HepG2 (cell line): ENCODE measurements around the gene AHSP. TPM values are rescaled to one million over a fixed set of nuclear protein-coding genes. Genes with fewer than 3 reads are reported as not detected.

Experiments
- FOXA3 ChIP-seq: IDR thresholded peaks from 2 replicates; pipeline ENCODE4 v1.6.1; 2016; ENCODE audit warnings: missing genetic modification reagents, missing compliant biosample characterization
- KAT2B ChIP-seq: fragments of 150-350 bp; IDR thresholded peaks from 2 replicates; pipeline ENCODE4 v1.6.1; 2014; ENCODE audit warnings: low read depth, low read length, borderline replicate concordance
- PITX1 ChIP-seq: sonication (generic); formaldehyde crosslinking; IDR thresholded peaks from 2 replicates; pipeline ENCODE4 v1.5.1; 2020; ENCODE audit warnings: mild to moderate bottlenecking, missing genetic modification reagents
- RARG ChIP-seq: sonication (generic); formaldehyde crosslinking; IDR thresholded peaks from 2 replicates; pipeline ENCODE4 v1.4.0; 2020; ENCODE audit warnings: low read depth, mild to moderate bottlenecking, missing genetic modification reagents
- RELA ChIP-seq: sonication (generic); formaldehyde crosslinking; IDR thresholded peaks from 2 replicates; pipeline ENCODE4 v1.4.0; 2020; ENCODE audit warnings: missing genetic modification reagents
- SRSF4 ChIP-seq: fragments of 200-400 bp; formaldehyde crosslinking; IDR thresholded peaks from one replicate; pipeline ENCODE4 v1.6.1; 2018; ENCODE audit warnings: mild to moderate bottlenecking, low read depth, low read length, moderate library complexity; ENCODE audit not compliant: poor library complexity, severe bottlenecking
- ZMAT5 ChIP-seq: sonication (generic); formaldehyde crosslinking; IDR thresholded peaks from 2 replicates; pipeline ENCODE4 v1.5.0; 2020; ENCODE audit warnings: mild to moderate bottlenecking, low read depth, missing genetic modification reagents, borderline replicate concordance
- ZNF10 ChIP-seq: sonication (generic); formaldehyde crosslinking; IDR thresholded peaks from 2 replicates; pipeline ENCODE4 v1.4.0; 2020; ENCODE audit warnings: mild to moderate bottlenecking, low read depth, missing genetic modification reagents, borderline replicate concordance
- ZNF142 ChIP-seq: sonication (generic); formaldehyde crosslinking; IDR thresholded peaks from 2 replicates; pipeline ENCODE4 v1.4.0; 2020; ENCODE audit warnings: missing genetic modification reagents
- ZNF550 ChIP-seq: sonication (generic); formaldehyde crosslinking; IDR thresholded peaks from 2 replicates; pipeline ENCODE4 v1.4.0; 2020; ENCODE audit warnings: mild to moderate bottlenecking, missing genetic modification reagents, borderline replicate concordance
- ZNF768 ChIP-seq: sonication (generic); formaldehyde crosslinking; IDR thresholded peaks from 2 replicates; pipeline ENCODE4 v1.4.0; 2020; ENCODE audit warnings: missing genetic modification reagents
- ZNF770 ChIP-seq: sonication (generic); formaldehyde crosslinking; IDR thresholded peaks from 2 replicates; pipeline ENCODE4 v1.5.0; 2020; ENCODE audit warnings: mild to moderate bottlenecking, missing genetic modification reagents
- ZSCAN5A ChIP-seq: sonication (generic); formaldehyde crosslinking; IDR thresholded peaks from 2 replicates; pipeline ENCODE4 v1.8.0; 2022; ENCODE audit warnings: mild to moderate bottlenecking, missing genetic modification reagents, borderline replicate concordance
- polyA plus RNA-seq, 8 experiments: library from polyadenylated mRNA; depleted of rRNA in 3 of 8; stranded (reverse) in 7 of 8; unstranded in 1 of 8; fragments of >200 nt; fragmentation: Illumina TruSeq in 4 of 8; extraction: Trizol in 4 of 8; gene quantifications; 2 replicates each; pipeline versions ENCODE4 v1.2.1 to v1.2.3, GENCODE V29; 2011 to 2016; ENCODE audit warnings: low read depth in 4 of 8, missing spikeins in 1 of 8, mixed read lengths in 1 of 8; ENCODE audit not compliant: insufficient read depth in 1 of 8
- total RNA-seq, 5 experiments: library from RNA; depleted of rRNA; stranded (reverse); fragments of >200 nt; fragmentation: Illumina TruSeq; extraction: Trizol; gene quantifications; 2 replicates each; pipeline ENCODE4 v1.2.3, GENCODE V29; 2016; ENCODE audit warnings: low read depth in 1 of 5
- TF ChIP-seq, protein P1 (sequence below): sonication (generic); formaldehyde crosslinking; IDR thresholded peaks from 2 replicates; pipeline ENCODE4 v1.5.1; 2020; ENCODE audit warnings: mild to moderate bottlenecking, moderate library complexity, missing genetic modification reagents
- TF ChIP-seq, protein P2 (sequence below): sonication (generic); IDR thresholded peaks from 2 replicates; pipeline ENCODE4 v1.6.1; 2016; ENCODE audit warnings: low read depth, borderline replicate concordance

AHSP gene
- total and polyA plus RNA-seq, 2 of the 13 experiments (the other 11 are each of a cell fraction or from before 2014, with no cell fraction given) = not detected

GRCh38 chr16:31484491-31485171 is 43.1 kb upstream of the AHSP start (continued):
- TF ChIP-seq ZSCAN5A (no peak; the same call in 1 of the 2 replicates), ZNF550 (CRISPR knock-in tag) (no peak), ZMAT5 (no peak), ZNF142 (peak; percentile 69; the same call in 1 of the 2 replicates), ZNF770 (no peak), SRSF4 (no peak), RELA (CRISPR knock-in tag) (peak; percentile 72; the same call in 1 of the 2 replicates), ZNF768 (CRISPR knock-in tag) (peak; percentile 61; the same call in 1 of the 2 replicates), ZNF10 (no peak), PITX1 (peak; percentile 85), FOXA3 (CRISPR knock-in tag) (peak; percentile 52), KAT2B (no peak), RARG (CRISPR knock-in tag) (no peak)
- TF ChIP-seq, protein P1, sequence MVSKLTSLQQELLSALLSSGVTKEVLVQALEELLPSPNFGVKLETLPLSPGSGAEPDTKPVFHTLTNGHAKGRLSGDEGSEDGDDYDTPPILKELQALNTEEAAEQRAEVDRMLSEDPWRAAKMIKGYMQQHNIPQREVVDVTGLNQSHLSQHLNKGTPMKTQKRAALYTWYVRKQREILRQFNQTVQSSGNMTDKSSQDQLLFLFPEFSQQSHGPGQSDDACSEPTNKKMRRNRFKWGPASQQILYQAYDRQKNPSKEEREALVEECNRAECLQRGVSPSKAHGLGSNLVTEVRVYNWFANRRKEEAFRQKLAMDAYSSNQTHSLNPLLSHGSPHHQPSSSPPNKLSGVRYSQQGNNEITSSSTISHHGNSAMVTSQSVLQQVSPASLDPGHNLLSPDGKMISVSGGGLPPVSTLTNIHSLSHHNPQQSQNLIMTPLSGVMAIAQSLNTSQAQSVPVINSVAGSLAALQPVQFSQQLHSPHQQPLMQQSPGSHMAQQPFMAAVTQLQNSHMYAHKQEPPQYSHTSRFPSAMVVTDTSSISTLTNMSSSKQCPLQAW (CRISPR knock-in tag) = peak; percentile 77
- TF ChIP-seq, protein P2, sequence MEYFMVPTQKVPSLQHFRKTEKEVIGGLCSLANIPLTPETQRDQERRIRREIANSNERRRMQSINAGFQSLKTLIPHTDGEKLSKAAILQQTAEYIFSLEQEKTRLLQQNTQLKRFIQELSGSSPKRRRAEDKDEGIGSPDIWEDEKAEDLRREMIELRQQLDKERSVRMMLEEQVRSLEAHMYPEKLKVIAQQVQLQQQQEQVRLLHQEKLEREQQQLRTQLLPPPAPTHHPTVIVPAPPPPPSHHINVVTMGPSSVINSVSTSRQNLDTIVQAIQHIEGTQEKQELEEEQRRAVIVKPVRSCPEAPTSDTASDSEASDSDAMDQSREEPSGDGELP = no peak
